LNCaP clone FGC (cell line): ENCODE measurements around the gene ZNF154.

Source experiments
- DNase-seq: peaks from one replicate; pipeline ENCODE4 v3.0.0-alpha.2; 2011; ENCODE audit warnings: low read depth
- H3K4me3 ChIP-seq: 2 replicates; pipeline ENCODE4 v1.5.1; 2011; ENCODE audit warnings: mild to moderate bottlenecking, low read depth, low read length, control low read depth
- TF ChIP-seq, protein P1 (sequence below): IDR thresholded peaks from 2 replicates; pipeline ENCODE4 v1.5.1; 2012; ENCODE audit warnings: mild to moderate bottlenecking; ENCODE audit not compliant: control insufficient read depth, insufficient read depth; ENCODE audit errors: extremely low read depth

ZNF154 gene

DNA sequence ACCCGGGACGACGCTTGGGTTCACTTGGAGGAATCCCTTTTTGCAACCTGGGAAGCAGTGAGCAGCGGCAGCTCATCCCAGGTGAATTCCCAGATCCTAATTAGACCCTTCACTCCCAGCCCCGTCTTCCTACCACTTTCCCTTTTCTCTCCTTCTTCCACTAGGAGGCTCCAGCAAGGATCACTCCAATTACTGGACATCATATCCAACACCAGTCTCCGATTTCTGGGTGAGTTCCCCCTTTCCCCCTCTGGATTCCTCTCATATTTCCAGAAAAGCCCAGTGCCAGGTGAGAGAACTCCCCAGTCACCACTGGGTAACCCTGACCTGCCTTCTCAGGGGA lies 57.4 kb downstream of the ZNF154 start:
- DNase-seq: no peak
- no peak overlapping the region for H3K4me3 ChIP-seq

GRCh38 chr19:57648331-57649003 lies 60.5 kb downstream of the ZNF154 start:
- no peak for DNase-seq
- TF ChIP-seq, protein P1, sequence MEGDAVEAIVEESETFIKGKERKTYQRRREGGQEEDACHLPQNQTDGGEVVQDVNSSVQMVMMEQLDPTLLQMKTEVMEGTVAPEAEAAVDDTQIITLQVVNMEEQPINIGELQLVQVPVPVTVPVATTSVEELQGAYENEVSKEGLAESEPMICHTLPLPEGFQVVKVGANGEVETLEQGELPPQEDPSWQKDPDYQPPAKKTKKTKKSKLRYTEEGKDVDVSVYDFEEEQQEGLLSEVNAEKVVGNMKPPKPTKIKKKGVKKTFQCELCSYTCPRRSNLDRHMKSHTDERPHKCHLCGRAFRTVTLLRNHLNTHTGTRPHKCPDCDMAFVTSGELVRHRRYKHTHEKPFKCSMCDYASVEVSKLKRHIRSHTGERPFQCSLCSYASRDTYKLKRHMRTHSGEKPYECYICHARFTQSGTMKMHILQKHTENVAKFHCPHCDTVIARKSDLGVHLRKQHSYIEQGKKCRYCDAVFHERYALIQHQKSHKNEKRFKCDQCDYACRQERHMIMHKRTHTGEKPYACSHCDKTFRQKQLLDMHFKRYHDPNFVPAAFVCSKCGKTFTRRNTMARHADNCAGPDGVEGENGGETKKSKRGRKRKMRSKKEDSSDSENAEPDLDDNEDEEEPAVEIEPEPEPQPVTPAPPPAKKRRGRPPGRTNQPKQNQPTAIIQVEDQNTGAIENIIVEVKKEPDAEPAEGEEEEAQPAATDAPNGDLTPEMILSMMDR: no peak
- H3K4me3 ChIP-seq: no peak overlapping the region

More for the DNA sequence above, 57.4 kb downstream of the ZNF154 start:
- TF ChIP-seq, protein P1: no peak
